H9 (cell line): ENCODE data around the gene THBS1. TPM values are rescaled to one million over a fixed set of nuclear protein-coding genes. Genes with fewer than 3 reads are reported as not detected.

Source experiments
- DNase-seq: peaks from one replicate; pipeline ENCODE4 v3.0.0-alpha.2; 2017
- H2AFZ ChIP-seq: one replicate; pipeline ENCODE4 v1.6.1; 2013; ENCODE audit warnings: mild to moderate bottlenecking, low read length, control low read depth, moderate library complexity
- H2AK5ac ChIP-seq: 2 replicates; pipeline ENCODE4 v1.6.1; 2013; ENCODE audit warnings: low read length, control low read depth, mixed read lengths; ENCODE audit not compliant: insufficient read length
- H2BK120ac ChIP-seq: one replicate; pipeline ENCODE4 v1.6.1; 2013; ENCODE audit warnings: low read depth, mild to moderate bottlenecking, low read length, control low read depth, inconsistent platforms; ENCODE audit not compliant: poor library complexity, severe bottlenecking
- H2BK12ac ChIP-seq: 2 replicates; pipeline ENCODE4 v1.6.1; 2013; ENCODE audit warnings: low read length, control low read depth, mixed read lengths, low read depth; ENCODE audit not compliant: insufficient read length
- H2BK15ac ChIP-seq: 2 replicates; pipeline ENCODE4 v1.6.1; 2013; ENCODE audit warnings: low read depth, low read length, control low read depth
- H2BK20ac ChIP-seq: one replicate; pipeline ENCODE4 v1.6.1; 2013; ENCODE audit warnings: low read depth, mild to moderate bottlenecking, low read length, control low read depth, inconsistent platforms; ENCODE audit not compliant: poor library complexity, severe bottlenecking
- H2BK5ac ChIP-seq: 2 replicates; pipeline ENCODE4 v1.6.1; 2013; ENCODE audit warnings: low read length, control low read depth, mixed read lengths; ENCODE audit not compliant: insufficient read length
- H3K14ac ChIP-seq: 2 replicates; pipeline ENCODE4 v1.6.1; 2013; ENCODE audit warnings: low read length, control low read depth; ENCODE audit not compliant: insufficient read depth
- H3K18ac ChIP-seq: 2 replicates; pipeline ENCODE4 v1.6.1; 2013; ENCODE audit warnings: low read depth, mild to moderate bottlenecking, mixed read lengths, low read length, control low read depth; ENCODE audit not compliant: insufficient read length
- H3K23ac ChIP-seq: 2 replicates; pipeline ENCODE4 v1.6.1; 2013; ENCODE audit warnings: low read length, control low read depth, mixed read lengths, low read depth; ENCODE audit not compliant: insufficient read length
- H3K23me2 ChIP-seq: 2 replicates; pipeline ENCODE4 v1.6.1; 2013; ENCODE audit warnings: low read depth, mild to moderate bottlenecking, mixed read lengths, low read length, control low read depth; ENCODE audit not compliant: insufficient read length, poor library complexity, severe bottlenecking
- H3K27ac ChIP-seq: 2 replicates; pipeline ENCODE4 v1.5.1; 2013; ENCODE audit warnings: low read length, control low read depth, mixed read lengths, low read depth; ENCODE audit not compliant: insufficient read length
- H3K27me3 ChIP-seq: 2 replicates; pipeline ENCODE4 v1.6.1; 2013; ENCODE audit warnings: low read length, control low read depth, inconsistent platforms; ENCODE audit not compliant: insufficient read depth
- H3K4ac ChIP-seq: 2 replicates; pipeline ENCODE4 v1.6.1; 2013; ENCODE audit warnings: low read depth, mild to moderate bottlenecking, control low read depth, inconsistent platforms, low read length, moderate library complexity
- H3K4me1 ChIP-seq: 2 replicates; pipeline ENCODE4 v1.6.1; 2013; ENCODE audit warnings: low read length, control low read depth, inconsistent platforms; ENCODE audit not compliant: insufficient read depth
- H3K4me2 ChIP-seq: 2 replicates; pipeline ENCODE4 v1.6.1; 2013; ENCODE audit warnings: low read length, control low read depth, mixed read lengths; ENCODE audit not compliant: insufficient read length, insufficient read depth
- H3K56ac ChIP-seq: 2 replicates; pipeline ENCODE4 v1.6.1; 2013; ENCODE audit warnings: low read depth, mild to moderate bottlenecking, mixed read lengths, low read length, control low read depth; ENCODE audit not compliant: insufficient read length
- H3K79me1 ChIP-seq: 2 replicates; pipeline ENCODE4 v1.6.1; 2013; ENCODE audit warnings: low read depth, mild to moderate bottlenecking, moderate library complexity, low read length, control low read depth, inconsistent platforms; ENCODE audit not compliant: insufficient read depth, poor library complexity, severe bottlenecking
- H3K79me2 ChIP-seq: 2 replicates; pipeline ENCODE4 v1.6.1; 2013; ENCODE audit warnings: low read length, control low read depth, inconsistent platforms; ENCODE audit not compliant: insufficient read depth
- H3K9ac ChIP-seq: 2 replicates; pipeline ENCODE4 v1.6.1; 2013; ENCODE audit warnings: low read length, control low read depth, mixed read lengths; ENCODE audit not compliant: insufficient read length; ENCODE audit errors: extremely low read depth
- H3K9me3 ChIP-seq: one replicate; pipeline ENCODE4 v1.6.1; 2013; ENCODE audit warnings: low read depth, low read length, inconsistent platforms; ENCODE audit not compliant: control insufficient read depth
- H3T11ph ChIP-seq: one replicate; pipeline ENCODE4 v1.6.1; 2013; ENCODE audit warnings: mild to moderate bottlenecking, low read length, control low read depth, inconsistent platforms
- H4K20me1 ChIP-seq: one replicate; pipeline ENCODE4 v1.6.1; 2013; ENCODE audit not compliant: control insufficient read depth, insufficient read length, insufficient read depth
- H4K5ac ChIP-seq: 2 replicates; pipeline ENCODE4 v1.6.1; 2013; ENCODE audit warnings: low read depth, mild to moderate bottlenecking, mixed read lengths, low read length, control low read depth; ENCODE audit not compliant: insufficient read length
- H4K8ac ChIP-seq: replicated peaks from 2 replicates; pipeline ENCODE4 v1.6.1; 2013; ENCODE audit warnings: low read length, control low read depth, mixed read lengths, low read depth; ENCODE audit not compliant: insufficient read length
- H4K91ac ChIP-seq: 2 replicates; pipeline ENCODE4 v1.6.1; 2013; ENCODE audit warnings: low read depth, mild to moderate bottlenecking, moderate library complexity, mixed read lengths, low read length, control low read depth; ENCODE audit not compliant: insufficient read length
- H3K27ac Mint-ChIP-seq, 3 experiments: 2 replicates in 2 of 3; 3 replicates in 1 of 3; pipeline ENCODE4 v1.8.0; 2020 to 2021; ENCODE audit warnings: mixed read lengths in 3 of 3, mild to moderate bottlenecking in 1 of 3, moderate library complexity in 1 of 3
- H3K27me3 Mint-ChIP-seq: 2 replicates; pipeline ENCODE4 v1.8.0; 2021; ENCODE audit warnings: low read depth, mild to moderate bottlenecking, moderate library complexity, mixed read lengths
- H3K36me3 Mint-ChIP-seq, 3 experiments: 2 replicates in 2 of 3; 3 replicates in 1 of 3; pipeline ENCODE4 v1.8.0; 2020 to 2021; ENCODE audit warnings: low read depth in 3 of 3, mixed read lengths in 3 of 3; ENCODE audit not compliant: insufficient read depth in 1 of 3
- H3K4me1 Mint-ChIP-seq, 2 experiments: 2 replicates each; pipeline ENCODE4 v1.8.0; 2020; ENCODE audit warnings: mixed read lengths in 2 of 2
- H3K4me3 Mint-ChIP-seq, 2 experiments: 2 replicates in 1 of 2; 3 replicates in 1 of 2; pipeline ENCODE4 v1.8.0; 2020 to 2021; ENCODE audit warnings: mild to moderate bottlenecking in 2 of 2, mixed read lengths in 2 of 2, moderate library complexity in 1 of 2
- H3K9me3 Mint-ChIP-seq, 2 experiments: 2 replicates in 1 of 2; 3 replicates in 1 of 2; pipeline ENCODE4 v1.8.0; 2020; ENCODE audit warnings: mild to moderate bottlenecking in 2 of 2, mixed read lengths in 2 of 2, moderate library complexity in 1 of 2
- WGBS: extraction: QIAGEN DNeasy Blood & Tissue Kit; methylation state at CpG from one replicate; pipeline ENCODE4 v1.1.7; 2013; ENCODE audit warnings: missing lambda C conversion rate, low lambda C conversion rate, mixed read lengths; ENCODE audit not compliant: insufficient read length; ENCODE audit errors: extremely low coverage; 5-methylcytosine and 5-hydroxymethylcytosine counted together
- total RNA-seq: library from RNA; stranded (reverse); gene quantifications from 2 replicates; pipeline ENCODE4 v1.2.1, GENCODE V29; 2021
- TF ChIP-seq, protein P1 (sequence below): fragments of 200-600 bp; sonication (generic); conservative IDR thresholded peaks from 3 replicates; pipeline ENCODE4 v1.8.0; 2021; ENCODE audit warnings: antibody characterized with exemption, mild to moderate bottlenecking

THBS1 gene
- total RNA-seq, 1 experiment from 2014 or later: 72.1 TPM

DNA sequence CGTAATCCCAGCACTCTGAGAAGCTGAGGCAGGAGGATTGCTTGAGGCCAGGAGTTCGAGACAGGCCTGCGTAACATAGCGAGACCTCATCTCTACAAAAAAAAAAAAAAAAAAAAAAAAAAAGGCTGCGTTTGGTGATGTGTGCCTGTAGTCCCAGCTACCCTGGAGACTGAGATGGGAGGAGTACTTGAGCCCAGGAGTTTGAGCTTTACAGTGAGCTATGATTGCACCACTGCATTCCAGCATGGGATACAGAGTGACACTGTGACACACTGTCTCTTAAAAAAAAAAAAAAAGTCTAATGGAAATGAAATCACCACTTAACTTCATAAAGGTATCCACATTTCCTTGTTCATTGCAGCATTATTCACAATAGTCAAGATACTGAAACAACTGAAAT is 65.5 kb downstream of the THBS1 start:
- H2BK120ac ChIP-seq: no peak overlapping the region
- WGBS: no CpG with 5 or more reads among the region's 5 CpGs
- no peak overlapping the region for H2BK5ac ChIP-seq
- H3K27ac Mint-ChIP-seq: peak overlapping the region in 1 of 3 experiments; percentile 85; a peak in 1 of 7 replicates
- no peak overlapping the region for H3K4me3 Mint-ChIP-seq
- H3K14ac ChIP-seq: no peak overlapping the region
- peaks cover 9 to 19% of the 10 kb centered on the region in 2 experiments for H3K4me1 Mint-ChIP-seq
- H3K9ac ChIP-seq: no peak overlapping the region
- H4K91ac ChIP-seq: no peak overlapping the region
- H3K4ac ChIP-seq: no peak overlapping the region
- no peaks in the 10 kb centered on the region for H3K79me1 ChIP-seq
- no peak overlapping the region for H2BK20ac ChIP-seq
- H3K9me3 Mint-ChIP-seq: no peaks in the 10 kb centered on the region
- H3K9me3 ChIP-seq: no peaks in the 10 kb centered on the region
- no peak overlapping the region for H3K56ac ChIP-seq
- no peak overlapping the region for H2BK15ac ChIP-seq
- H2BK12ac ChIP-seq: no peak overlapping the region
- H3K79me2 ChIP-seq: no peaks in the 10 kb centered on the region
- H4K20me1 ChIP-seq: no peaks in the 10 kb centered on the region
- H3K23ac ChIP-seq: no peak overlapping the region
- H3K4me1 ChIP-seq: no peaks in the 10 kb centered on the region
- H4K8ac ChIP-seq: no peak overlapping the region
- no peak overlapping the region for H3K4me2 ChIP-seq
- H3K27me3 ChIP-seq: no peaks in the 10 kb centered on the region
- no peak overlapping the region for H3T11ph ChIP-seq
- no peak overlapping the region for H2AFZ ChIP-seq
- no peaks in the 10 kb centered on the region for H3K36me3 Mint-ChIP-seq
- H4K5ac ChIP-seq: no peak overlapping the region
- no peaks in the 10 kb centered on the region; the same call in 1 of the 2 replicates for H3K27me3 Mint-ChIP-seq
- H3K27ac ChIP-seq: no peak overlapping the region
- no peak overlapping the region for H2AK5ac ChIP-seq
- TF ChIP-seq, protein P1, sequence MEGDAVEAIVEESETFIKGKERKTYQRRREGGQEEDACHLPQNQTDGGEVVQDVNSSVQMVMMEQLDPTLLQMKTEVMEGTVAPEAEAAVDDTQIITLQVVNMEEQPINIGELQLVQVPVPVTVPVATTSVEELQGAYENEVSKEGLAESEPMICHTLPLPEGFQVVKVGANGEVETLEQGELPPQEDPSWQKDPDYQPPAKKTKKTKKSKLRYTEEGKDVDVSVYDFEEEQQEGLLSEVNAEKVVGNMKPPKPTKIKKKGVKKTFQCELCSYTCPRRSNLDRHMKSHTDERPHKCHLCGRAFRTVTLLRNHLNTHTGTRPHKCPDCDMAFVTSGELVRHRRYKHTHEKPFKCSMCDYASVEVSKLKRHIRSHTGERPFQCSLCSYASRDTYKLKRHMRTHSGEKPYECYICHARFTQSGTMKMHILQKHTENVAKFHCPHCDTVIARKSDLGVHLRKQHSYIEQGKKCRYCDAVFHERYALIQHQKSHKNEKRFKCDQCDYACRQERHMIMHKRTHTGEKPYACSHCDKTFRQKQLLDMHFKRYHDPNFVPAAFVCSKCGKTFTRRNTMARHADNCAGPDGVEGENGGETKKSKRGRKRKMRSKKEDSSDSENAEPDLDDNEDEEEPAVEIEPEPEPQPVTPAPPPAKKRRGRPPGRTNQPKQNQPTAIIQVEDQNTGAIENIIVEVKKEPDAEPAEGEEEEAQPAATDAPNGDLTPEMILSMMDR: no peak
- DNase-seq: no peak
- H3K18ac ChIP-seq: no peak overlapping the region
- H3K23me2 ChIP-seq: no peaks in the 10 kb centered on the region

Other genes with a start within 250 kb of the THBS1 start
- gene FSIP1, start 201.8 kb downstream of the THBS1 start, total RNA-seq: 0.64 and 0.96 TPM in 2 replicates